HG02884 (cell line): Measurements from ENCODE around the gene CHL1.

ENCODE experiments used
- ATAC-seq: cut with Tn5 transposase; IDR thresholded peaks from one replicate; pipeline ENCODE4 v1.9.1; 2021; ENCODE audit warnings: mild to moderate bottlenecking, moderate library complexity; ENCODE audit not compliant: unreplicated experiment

Gene CHL1

GRCh38 chr3:217948-218347 lies 21.4 kb downstream of the CHL1 start:
- no peak for ATAC-seq

- ATAC-seq = no peak
Measured at GRCh38 chr3:228442-229182, 32.0 kb downstream of the CHL1 start.

- ATAC-seq = no peak
Measured at GRCh38 chr3:229183-229661, 32.7 kb downstream of the CHL1 start.

- ATAC-seq = no peak
Measured at GRCh38 chr3:236881-237280, 40.3 kb downstream of the CHL1 start.

GRCh38 chr3:242602-243355 lies 46.2 kb downstream of the CHL1 start:
- ATAC-seq = no peak

- no peak for ATAC-seq
Measured at GRCh38 chr3:243356-243725, 46.8 kb downstream of the CHL1 start.

GRCh38 chr3:244041-244440 lies 47.5 kb downstream of the CHL1 start:
- ATAC-seq = no peak

- ATAC-seq = no peak
Measured at GRCh38 chr3:247916-248315, 51.4 kb downstream of the CHL1 start.

- no peak for ATAC-seq
Measured at GRCh38 chr3:248864-249520, 52.4 kb downstream of the CHL1 start.

- no peak for ATAC-seq
Measured at GRCh38 chr3:249587-250262, 53.2 kb downstream of the CHL1 start.

- ATAC-seq = no peak
Measured at GRCh38 chr3:256501-256900, 59.9 kb downstream of the CHL1 start.

GRCh38 chr3:257826-258225 lies 61.3 kb downstream of the CHL1 start:
- no peak for ATAC-seq

- ATAC-seq = no peak
Measured at GRCh38 chr3:260898-261297, 64.3 kb downstream of the CHL1 start.

- no peak for ATAC-seq
Measured at GRCh38 chr3:263393-263792, 66.8 kb downstream of the CHL1 start.

GRCh38 chr3:264394-265156 lies 68.0 kb downstream of the CHL1 start:
- no peak for ATAC-seq

- no peak for ATAC-seq
Measured at GRCh38 chr3:267101-267500, 70.5 kb downstream of the CHL1 start.

- no peak for ATAC-seq
Measured at GRCh38 chr3:270688-271087, 74.1 kb downstream of the CHL1 start.

GRCh38 chr3:274927-275326 lies 78.4 kb downstream of the CHL1 start:
- no peak for ATAC-seq

GRCh38 chr3:277873-278272 lies 81.3 kb downstream of the CHL1 start:
- no peak for ATAC-seq

- peak; percentile 70 for ATAC-seq
Measured at GRCh38 chr3:278300-279064, 81.9 kb downstream of the CHL1 start.
